HG03196 (cell line): Measurements from ENCODE around the gene MAGI1.

Experiments
- ATAC-seq: cut with Tn5 transposase; IDR thresholded peaks from one replicate; pipeline ENCODE4 v1.9.1; 2021; ENCODE audit not compliant: unreplicated experiment

Gene MAGI1

GRCh38 chr3:65809641-65810150 lies 229.0 kb downstream of the MAGI1 start:
- no peak for ATAC-seq

- no peak for ATAC-seq
Measured at GRCh38 chr3:65808824-65809223, 229.9 kb downstream of the MAGI1 start.

DNA sequence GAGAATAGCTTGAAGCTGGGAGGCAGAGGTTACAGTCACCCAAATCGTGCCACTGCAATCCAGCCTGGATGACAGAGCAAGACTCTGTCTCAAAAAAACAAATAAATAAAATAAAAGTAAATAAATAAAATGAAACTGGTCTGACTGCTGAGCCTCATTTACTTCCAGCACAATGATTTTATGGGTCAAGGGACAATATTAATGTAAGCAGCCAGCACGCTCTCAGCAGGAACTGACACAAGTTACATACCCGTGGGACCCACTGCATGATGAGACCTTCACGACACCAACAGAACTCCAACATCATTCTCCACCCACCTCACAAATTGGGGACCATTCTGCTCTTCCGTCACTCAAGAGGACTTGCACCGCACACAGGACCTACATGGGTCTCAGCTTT lies 230.3 kb downstream of the MAGI1 start:
- ATAC-seq = no peak

DNA sequence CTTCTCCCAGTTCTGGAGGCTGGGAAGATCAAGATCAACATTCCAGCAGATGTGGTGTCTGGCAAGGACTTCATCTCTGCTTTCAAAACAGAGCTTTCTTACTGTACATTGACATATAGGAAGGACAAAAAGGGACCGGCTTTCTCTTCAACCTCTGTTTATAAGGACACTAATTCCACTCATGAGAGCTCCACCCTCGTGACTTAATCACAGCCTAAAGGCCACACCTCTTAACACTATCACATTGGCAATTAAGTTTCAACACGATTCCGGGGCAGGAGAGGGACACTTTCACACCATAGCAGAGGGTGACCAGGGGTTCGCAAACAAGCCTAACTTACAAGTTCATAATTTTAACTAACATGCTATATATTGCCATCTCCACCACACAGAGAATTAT lies 231.5 kb downstream of the MAGI1 start:
- ATAC-seq = no peak

- ATAC-seq = no peak
Measured at GRCh38 chr3:65806600-65806999, 232.1 kb downstream of the MAGI1 start.

- no peak for ATAC-seq
Measured at GRCh38 chr3:65796676-65797075, 242.0 kb downstream of the MAGI1 start.

- ATAC-seq = no peak
Measured at GRCh38 chr3:65795166-65795565, 243.6 kb downstream of the MAGI1 start.

DNA sequence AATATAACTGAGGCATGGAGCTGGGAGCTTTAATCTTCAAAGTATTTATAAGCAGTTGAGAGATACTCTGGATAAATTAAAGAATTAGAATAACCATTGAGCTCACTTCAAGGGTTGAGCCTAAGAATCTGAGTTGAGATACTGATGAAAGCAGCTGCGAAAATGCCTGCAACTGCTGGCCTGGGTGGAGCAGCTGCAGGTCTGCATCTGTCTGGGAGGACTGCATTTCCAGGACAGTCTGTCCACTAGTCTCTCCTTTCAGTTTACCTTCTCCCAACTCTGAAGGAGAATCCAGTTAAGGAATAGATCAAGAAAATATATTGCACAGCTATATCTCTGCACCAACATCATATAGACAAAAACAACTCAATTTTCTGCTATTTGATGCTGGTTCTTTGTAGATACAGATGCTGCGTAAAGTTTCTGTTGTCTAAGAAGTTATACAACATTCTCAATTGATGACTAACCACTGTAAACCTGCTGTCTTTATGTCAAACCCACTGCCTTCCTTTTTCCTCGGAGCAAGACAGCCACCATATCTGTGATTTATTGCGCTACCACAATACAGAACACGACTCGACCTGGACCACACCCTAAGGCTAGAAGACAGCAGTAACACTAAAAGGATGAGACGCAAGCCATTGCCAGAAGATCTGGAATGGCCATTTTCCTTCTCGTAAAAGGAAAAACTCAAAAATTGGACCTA lies 245.1 kb downstream of the MAGI1 start:
- ATAC-seq = no peak

DNA sequence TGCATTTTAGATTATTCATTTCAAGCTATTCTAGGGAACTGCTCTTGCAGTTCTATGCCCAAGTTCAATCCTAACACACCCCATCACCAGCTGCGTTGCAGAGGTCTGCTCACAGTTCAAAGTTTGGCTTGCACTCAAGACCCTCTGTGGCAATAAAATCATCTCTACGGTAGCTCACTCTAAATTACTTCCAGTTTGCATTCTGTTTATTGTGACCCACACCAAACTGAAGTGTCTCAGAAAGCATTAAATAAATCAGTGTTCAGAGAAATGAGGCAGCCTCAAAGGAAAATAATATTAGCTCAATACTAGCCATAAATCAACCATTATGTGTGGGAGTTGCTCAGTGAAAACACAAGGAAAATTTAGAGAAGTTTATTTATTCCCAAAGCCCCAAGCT lies 250.3 kb downstream of the MAGI1 start:
- no peak for ATAC-seq

GRCh38 chr3:65787827-65788226 lies 250.9 kb downstream of the MAGI1 start:
- ATAC-seq = no peak

GRCh38 chr3:65787340-65787739 lies 251.4 kb downstream of the MAGI1 start:
- no peak for ATAC-seq

GRCh38 chr3:65786890-65787289 lies 251.8 kb downstream of the MAGI1 start:
- ATAC-seq = no peak

GRCh38 chr3:65785065-65785645 lies 253.6 kb downstream of the MAGI1 start:
- no peak for ATAC-seq

DNA sequence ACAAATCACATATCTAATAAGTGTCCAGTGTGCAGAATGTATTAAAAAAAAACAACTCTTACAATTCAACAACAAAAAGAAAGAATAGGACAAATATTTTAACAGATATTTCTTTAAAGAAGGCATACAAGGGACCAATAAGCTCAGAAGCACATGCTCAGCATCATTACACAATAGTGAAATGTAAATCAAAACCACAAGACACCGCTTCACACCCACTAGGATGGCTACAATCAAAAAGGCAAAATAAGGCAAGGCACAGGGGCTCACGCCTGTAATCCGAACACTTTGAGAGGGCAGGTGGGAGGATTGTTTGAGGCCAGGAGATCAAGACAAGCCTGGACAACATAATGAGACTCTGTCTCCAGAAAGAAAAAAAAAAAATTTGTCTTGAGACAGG lies 255.6 kb downstream of the MAGI1 start:
- ATAC-seq = no peak

DNA sequence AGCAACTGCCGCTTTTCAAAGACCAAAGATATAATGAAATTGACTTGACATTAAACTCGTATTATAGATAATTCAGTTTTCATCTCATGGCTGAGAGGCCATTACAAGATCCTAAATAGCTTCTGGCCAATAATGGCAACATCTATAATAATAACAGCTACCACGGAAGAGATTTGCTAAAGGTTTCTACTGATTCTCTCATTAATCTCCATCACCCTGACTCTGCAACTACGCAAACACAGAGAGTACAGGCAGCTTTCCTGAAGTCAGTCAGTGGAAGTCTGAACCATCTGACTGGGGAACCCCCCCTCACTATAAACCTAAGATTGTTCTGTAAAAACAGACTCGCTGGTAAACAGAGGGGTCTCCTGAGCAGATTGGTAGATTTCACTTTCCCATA lies 257.1 kb downstream of the MAGI1 start:
- no peak for ATAC-seq

- ATAC-seq = no peak
Measured at GRCh38 chr3:65779390-65779789, 259.3 kb downstream of the MAGI1 start.

- ATAC-seq = no peak
Measured at GRCh38 chr3:65778968-65779367, 259.8 kb downstream of the MAGI1 start.

- ATAC-seq = no peak
Measured at GRCh38 chr3:65777050-65777449, 261.7 kb downstream of the MAGI1 start.

GRCh38 chr3:65776494-65776893 lies 262.2 kb downstream of the MAGI1 start:
- no peak for ATAC-seq

DNA sequence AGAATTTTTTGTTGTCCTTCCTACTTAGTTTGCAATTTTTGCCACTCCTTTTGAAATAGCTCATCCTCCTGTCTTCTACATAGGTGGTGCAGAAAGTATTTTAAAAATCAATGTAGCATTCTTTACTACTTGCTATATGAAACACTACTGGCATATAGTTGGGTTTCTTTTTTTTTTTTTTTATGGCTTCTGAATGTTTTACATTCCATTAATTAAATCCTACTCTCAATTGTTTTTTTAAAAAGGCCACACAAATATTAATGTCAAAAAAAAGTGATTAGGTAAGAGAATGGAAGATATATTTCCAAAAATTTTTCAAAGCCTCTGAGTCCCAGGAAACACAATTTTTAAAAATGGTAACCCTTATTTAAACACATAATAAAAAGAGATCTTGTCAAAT lies 262.6 kb downstream of the MAGI1 start:
- ATAC-seq = no peak

DNA sequence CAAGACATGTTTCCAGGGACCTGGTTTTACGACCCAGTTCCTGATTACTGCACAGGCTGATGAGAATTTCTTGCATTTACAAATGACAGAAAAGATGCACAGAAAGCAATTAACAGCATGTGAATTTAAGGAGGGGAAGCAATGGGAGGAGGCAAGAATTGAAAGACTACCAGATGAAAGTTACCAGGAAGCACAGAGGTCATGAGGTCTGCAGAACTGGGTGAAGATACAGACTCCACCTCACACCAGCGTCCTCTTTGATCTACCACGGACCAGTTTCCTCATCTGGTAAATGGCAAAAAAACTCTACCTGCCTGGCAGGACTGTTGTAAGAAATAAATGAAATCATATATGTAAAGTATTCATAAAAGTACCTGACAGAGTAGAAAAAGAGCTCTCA lies 266.0 kb downstream of the MAGI1 start:
- ATAC-seq = no peak

DNA sequence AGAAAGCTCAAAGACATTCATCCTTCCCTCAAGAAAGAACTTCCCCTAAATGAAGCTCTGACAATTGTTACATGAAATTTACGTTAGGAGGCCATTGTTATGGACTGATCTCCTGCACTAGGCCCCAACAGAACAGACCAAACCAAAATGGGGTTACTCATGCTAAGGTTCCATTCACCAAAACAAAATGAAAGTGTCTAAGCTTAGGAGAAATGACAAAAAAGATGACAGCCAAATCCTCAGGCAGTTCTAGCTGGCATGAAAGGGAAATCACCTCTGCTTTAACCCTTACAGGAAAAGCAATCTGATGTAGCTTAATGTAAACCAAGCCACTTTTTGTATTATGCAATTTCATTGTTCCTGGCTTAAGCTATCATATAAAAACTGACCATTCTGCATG lies 271.2 kb downstream of the MAGI1 start:
- ATAC-seq = no peak

GRCh38 chr3:65762235-65762580 lies 276.5 kb downstream of the MAGI1 start:
- ATAC-seq = no peak
